HG02610 (cell line): ENCODE measurements around the gene METRNL.
"Not testable (repeated sequence)": the region's sequence is repeated elsewhere in the genome, so short reads cannot be mapped to it uniquely, and the experiment has no call there.

Source experiments
- ATAC-seq: cut with Tn5 transposase; IDR thresholded peaks from one replicate; pipeline ENCODE4 v1.9.1; 2021; ENCODE audit warnings: mild to moderate bottlenecking, moderate library complexity; ENCODE audit not compliant: unreplicated experiment

Gene METRNL

DNA sequence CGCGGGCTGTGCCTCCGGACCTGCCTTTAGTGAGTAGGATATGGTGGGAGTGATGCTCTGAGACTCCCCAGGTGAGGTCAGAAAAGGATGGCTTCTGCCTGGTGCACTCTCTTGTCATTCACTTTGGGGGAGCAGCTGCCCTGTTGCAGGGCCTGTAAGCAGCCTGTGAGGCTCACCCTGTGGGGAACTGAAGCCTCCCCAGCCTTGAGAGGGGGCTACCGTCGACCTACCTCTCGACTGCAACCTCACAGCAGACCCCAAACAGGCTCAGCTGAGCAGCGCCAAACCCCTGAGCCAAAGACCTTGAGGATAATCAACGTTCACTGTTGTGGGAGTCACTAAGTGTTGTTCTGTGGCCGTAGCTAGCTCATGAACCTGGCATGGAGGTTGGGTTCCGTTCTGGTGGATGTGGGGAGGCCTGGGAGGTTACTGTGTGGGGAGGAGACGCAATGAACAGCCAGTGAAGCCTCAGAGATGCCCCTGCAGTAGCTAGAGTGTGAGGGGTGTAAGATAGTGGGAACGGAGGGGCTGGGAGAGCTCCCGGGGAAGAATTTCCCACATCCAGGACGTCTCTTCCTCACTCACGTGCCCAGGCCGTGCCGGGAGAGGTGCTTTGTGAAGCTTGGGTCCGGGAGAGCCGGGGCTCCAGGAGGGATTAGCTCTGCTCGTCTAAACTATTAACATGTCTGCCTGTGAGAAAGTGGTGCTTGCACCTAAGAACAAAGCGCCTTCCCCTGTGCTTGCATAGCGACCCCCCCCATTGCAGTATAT, 38.8 kb downstream of the METRNL start:
- ATAC-seq, result no peak

DNA sequence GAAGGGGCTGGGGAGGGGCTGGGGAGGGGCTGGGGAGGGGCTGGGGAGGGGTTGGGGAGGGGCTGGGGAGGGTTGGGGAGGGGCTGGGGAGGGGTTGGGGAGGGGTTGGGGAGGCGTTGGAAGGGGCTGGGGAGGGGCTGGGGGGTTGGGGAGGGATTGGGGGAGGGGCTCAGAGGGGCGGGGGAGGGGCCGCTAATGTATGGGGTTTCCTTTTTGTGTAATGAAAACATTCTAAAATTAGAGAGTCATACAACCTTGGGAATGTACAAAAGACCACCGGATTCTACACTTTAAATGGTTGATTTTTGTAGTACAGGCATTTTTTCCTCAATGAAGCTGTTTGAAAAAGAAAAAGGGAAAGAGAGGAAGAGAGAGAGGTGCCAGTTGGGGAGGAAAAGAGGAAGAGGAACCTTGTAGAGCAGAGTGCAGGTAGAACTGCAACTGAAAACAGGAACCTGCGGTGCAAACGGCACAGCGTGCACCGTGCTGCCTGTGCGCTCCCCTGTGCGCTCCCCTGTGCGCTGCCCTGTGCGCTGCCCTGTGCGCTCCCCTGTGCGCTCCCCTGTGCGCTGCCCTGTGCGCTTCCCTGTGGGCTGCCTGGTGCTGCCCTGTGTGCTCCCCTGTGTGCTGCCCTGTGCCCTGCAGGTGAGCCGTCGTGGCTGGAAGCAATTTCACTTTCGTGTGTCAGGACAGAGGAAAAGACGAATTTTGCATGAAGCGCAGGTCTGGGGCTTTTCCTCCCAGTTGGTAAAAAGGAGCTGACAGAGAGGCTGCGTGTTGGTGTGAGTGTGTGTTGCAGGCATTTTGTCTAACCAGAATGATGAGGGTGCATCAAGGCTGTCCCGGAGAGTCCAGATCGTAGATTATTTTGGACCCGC, 40.8 kb downstream of the METRNL start:
- peak; percentile 83 for ATAC-seq

DNA sequence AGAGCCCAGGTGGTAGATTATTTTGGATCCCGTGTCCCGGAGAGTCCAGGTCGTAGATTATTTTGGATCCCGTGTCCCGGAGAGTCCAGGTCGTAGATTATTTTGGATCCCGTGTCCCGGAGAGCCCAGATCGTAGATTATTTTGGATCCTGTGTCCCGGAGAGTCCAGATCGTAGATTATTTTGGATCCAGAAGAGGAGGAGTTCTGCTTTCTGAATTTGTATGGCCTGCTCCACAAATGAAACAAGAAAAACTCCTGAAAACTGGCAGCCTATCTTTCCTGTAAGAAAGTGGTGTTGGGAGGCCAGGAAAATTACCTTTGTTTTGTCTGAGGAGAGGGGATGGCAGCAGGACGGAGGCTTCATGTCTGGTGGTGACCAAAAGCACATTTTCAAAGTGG, 42.1 kb downstream of the METRNL start:
- ATAC-seq, result not testable (repeated sequence)

DNA sequence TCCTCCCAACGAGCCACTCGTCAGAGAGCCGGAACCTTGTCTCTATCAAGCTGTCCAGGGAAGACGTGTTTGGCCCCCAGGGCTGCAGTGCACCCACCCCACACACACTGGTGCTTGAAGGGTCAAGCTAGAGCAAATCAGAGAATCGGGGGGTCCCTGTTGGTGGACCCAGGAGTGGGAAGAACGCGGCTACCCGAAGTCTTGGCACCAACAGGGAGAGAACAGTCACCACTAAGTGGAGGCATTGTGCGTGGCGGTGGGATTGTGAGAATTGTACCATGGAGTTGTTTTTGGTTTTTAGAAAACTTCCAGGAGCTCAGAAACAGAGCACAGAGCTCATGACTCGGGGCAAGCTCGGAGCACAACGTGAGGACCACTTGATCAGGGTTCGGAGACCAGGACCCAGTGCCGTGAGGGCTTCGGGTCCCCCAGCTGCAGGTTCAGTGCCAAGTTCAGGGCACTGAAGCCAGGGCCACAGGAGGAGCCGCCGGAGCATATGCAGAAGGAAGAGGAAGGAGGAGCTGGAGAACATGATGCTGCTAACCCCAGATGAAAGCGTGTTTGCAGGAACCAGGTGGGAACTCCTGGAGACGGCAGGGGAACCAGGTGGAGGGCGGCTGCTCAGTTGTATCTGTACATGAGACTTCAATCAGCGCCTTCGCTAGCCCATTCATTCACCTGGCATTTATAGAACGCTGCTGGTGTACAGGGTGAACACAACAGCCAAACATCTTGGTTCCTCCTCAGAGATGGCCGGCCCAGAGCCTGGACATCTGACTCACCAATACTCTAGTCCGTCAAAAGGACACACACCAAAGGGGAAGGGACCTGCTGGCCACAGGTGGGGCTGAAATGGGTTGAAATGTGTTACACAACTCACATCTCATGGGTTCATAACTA, 42.8 kb downstream of the METRNL start:
- ATAC-seq, result no peak

DNA sequence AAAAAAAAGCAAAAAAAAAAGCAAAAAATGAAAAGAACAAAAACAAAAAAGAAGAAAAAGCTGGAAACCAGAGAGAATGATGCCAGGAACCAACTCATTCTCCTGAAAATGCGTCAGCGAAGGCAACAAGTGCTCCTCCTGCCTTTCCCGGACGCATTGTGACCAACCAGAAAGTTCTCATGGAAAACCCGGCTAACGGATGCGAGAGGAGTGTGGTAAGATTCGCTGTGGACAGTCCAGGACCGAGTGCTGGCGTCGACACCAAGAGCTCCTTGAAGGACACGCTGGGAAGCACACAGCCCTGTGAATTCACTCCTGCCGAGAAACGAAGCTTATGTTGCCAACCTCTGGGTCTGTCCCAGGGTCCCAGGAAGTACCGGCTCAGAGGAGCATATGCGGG, 43.4 kb downstream of the METRNL start:
- ATAC-seq, result no peak

DNA sequence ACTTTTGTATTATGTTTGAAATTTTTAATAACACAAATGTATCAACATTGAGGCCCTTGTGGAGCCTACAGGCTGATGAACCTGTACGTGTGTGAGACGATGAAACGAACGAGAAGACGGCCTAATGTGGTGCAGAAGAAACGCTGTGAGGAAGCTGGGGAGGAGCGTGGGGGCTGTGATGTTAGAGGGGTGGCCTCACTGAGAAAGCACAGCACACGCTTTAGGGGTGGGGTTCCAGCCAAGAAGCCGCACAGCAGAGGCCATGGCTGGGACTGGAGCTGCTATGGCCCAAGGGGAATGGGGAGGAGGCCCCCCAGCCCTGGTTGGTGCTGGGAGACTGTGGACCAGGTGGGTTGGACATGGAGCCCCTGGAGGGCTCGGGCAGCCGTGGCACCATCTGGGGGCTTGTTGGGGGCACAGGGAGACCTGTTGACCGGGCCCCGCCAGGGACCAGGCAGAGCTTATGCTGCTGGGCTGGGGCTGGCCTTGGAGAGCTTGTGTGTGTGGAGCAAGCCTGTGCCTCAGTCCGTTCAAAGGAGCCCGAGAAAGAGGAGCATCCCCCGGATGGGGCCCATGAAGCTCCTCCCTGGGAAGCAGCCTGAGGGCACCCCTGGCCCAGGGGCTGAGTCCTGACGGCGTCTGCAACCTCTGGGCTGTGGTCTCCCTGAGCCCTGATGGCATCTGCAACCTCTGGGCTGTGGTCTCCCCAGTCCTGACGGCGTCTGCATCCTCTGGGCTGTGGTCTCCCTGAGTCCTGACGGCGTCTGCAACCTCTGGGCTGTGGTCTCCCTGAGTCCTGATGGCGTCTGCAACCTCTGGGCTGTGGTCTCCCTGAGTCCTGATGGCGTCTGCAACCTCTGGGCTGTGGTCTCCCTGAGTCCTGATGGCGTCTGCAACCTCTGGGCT, 44.7 kb downstream of the METRNL start:
- ATAC-seq, result no peak

DNA sequence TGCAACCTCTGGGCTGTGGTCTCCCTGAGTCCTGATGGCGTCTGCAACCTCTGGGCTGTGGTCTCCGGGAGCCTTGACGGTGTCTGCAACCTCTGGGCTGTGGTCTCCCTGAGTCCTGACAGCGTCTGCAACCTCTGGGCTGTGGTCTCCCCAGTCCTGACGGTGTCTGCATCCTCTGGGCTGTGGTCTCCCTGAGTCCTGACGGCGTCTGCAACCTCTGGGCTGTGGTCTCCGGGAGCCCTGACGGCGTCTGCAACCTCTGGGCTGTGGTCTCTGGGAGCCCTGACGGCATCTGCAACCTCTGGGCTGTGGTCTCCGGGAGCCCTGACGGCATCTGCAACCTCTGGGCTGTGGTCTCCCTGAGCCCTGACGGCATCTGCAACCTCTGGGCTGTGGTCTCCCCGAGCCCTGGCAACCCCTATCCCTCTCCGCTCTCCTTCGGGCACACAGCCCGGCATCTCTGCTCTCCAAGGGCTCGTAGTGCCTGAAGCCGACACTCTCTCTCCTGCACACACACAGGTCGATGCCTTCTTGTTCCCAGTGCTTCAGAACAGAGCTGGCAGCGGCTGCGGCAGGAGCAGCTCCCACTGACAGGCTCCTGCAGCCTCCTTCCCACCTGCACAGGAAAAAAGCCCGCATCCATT, 45.6 kb downstream of the METRNL start:
- ATAC-seq, result no peak

DNA sequence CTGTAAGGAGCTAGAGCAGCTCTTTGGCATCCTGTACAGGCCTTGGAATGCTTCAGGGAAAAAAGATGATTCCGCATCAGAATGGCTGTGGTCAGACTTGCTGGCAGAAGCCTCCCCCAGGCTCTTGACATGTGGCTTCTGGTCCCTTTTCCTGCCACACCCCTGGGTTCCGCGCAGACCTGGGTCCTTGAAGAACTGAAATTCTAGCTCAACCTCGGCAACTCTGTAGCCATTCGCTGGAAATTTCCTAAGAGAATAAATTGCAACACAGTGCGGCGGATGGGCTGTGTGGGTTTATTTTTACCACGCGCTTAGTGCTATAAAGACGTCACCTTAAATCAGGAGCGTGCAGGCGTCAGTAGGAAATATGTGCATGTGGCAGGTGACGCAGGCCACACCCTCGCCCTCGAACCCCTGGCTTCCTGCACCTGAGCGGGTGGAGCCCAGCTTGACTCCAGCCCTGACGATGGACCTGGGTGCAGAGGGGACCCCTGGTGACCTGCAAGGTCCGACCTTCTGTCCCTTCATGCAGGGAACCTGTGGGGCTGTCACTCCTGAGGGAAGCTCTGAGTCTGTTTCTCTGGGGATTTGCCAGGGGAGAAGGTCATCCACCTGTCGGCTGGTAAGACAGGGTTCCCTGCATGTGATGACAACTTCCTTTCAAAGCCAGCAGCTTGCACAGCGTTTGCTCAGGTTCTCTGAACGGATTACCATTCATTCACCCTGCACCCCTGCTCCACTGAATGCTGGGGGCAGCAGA, 46.3 kb downstream of the METRNL start:
- no peak for ATAC-seq

DNA sequence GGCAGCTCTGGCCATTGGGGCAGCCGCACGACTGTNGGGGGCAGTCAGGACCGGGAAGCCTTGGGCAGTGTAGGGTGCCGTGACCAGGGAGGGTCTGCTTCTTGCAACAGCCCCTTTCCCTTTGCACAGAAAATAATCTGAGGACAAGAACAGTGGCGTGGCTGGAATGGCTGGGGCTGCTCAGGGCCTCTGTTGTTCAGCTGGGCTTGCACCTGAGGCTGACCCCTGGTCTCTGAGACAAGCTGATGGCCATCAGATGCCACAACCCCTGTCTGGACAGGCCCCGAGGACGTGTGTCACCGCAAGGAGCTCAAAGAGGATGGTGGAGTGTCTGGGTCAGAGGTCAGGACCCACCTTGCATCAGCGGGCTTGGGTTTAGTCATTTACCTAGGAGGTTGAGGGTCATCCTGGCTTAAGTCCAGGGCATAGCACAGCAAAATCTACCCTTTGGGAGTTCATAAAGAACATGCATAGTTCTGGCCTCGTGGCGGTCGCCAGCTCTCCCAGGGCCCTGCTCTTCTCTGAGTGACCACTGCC, 46.9 kb downstream of the METRNL start:
- ATAC-seq, result no peak

DNA sequence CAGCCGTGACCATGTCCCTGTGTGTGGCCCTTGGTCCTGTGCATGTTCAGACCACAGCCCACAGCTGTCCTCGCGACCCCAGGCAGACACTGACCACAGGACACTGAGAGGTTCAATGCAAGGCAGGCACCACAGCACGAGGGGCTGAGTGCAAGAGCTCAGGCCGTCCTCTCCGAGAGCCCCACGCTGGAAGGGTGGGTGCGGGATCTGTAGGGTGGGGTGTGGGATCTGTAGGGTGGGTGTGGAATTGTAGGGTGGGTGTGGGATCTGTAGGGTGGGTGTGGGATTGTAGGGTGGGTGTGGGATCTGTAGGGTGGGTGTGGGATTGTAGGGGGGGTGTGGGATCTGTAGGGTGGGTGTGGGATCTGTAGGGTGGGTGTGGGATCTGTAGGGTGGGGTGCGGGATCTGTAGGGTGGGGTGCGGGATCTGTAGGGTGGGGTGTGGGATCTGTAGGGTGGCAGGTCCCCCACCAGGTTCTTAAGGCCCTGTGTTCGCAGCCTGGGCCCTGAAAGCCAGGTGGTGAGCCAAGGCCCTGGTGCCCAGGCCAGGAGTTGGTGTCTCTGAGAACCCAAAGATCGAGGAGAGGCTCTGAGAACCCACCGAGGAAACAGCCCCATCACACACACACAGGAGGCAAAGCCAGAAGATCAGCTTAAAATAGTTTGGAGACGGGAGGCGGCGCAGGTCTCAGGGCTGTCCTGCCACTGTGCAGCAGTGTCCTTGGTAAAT, 48.2 kb downstream of the METRNL start:
- no peak for ATAC-seq

DNA sequence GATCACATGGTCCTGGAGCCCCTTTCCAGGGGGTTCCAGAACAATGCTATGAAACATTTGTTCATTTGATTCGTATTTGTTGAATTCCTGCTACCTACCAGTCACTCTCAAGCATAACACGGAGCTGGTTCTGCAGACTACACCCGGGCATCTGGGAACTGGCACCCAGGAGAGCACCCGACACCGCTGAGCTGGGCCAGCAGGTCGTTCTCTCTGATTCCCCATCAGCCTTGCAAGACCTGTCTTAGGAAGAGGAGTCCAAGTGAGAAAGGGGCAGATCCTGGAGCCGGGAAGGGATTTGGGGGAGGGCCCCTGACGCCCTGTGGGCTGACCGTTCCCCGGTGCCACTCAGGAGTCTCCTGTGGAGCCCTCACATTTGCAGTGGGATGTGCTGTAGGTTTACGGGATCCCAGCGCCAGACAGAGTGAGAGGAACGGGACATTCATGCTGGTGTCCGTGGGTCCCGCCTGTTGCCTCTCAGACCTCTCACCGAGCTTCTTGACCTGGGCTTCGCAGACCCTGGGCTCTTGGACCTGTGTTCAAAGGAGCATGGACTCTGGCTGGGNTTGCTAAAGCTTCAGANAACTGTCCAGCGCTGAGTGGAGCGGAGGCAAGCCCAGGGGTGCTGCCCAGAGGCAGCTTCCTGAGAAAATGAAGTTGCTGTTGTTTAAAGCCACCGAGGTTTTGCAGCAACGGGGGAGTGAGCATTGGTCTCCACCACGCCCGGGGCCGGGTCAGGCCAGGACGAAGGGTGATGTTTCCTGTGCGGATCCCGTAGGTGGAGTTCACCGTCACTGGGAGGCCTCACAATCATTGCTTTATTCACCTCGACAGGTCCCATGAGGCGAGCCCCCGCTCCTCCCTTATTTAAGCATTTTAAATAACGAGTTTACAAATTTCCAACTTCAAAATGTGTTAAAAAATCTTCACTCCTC, 49.2 kb downstream of the METRNL start:
- ATAC-seq, result no peak

DNA sequence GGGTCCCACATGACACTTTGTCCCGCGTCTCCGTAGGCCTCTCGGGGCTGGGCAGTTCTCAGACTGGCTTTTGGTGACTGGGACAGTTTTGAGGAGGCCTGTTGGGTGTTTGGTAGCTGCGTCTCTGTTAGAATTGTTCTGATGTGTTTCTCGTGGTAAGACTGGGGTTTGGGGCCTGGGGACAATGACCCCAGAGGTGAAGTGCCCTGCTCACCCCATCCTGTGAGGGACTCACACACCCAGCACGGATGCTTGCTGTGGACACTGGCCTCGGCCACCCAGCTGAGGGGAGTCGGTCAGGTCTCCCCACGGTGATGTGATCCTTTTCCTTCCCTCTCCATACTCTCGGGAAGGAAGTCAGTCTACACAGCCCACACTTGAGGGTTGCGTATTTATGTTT, 50.3 kb downstream of the METRNL start:
- ATAC-seq, result no peak

DNA sequence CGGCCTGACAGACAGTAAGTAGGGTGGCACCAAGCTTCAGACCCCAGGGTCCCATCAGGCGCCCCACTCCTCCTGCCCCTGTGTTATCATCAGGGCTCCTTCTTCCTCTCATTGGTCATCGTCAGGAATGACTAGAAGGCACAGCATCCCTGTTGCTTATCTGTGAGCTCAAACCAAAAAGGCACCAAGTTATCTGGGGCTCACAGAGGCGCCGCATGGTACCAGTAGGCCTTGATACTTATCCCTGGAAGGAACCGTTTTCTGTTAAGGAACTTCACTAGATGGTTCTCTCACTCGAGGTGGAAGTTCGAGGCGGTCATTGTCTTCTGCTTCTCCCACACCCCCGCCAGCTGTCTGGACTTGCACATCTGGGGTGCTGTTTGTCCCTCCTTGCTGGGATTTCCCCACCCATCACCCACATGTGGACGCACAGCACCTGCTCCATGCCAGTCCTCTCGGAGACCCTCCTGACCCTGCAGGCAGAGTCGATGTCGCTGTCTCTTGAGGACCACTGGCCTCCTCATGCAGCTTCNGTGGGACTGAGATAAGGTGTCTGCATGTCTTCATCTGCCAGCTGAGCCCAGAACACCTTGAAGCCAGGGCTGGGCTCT, 52.1 kb downstream of the METRNL start:
- ATAC-seq, result no peak

DNA sequence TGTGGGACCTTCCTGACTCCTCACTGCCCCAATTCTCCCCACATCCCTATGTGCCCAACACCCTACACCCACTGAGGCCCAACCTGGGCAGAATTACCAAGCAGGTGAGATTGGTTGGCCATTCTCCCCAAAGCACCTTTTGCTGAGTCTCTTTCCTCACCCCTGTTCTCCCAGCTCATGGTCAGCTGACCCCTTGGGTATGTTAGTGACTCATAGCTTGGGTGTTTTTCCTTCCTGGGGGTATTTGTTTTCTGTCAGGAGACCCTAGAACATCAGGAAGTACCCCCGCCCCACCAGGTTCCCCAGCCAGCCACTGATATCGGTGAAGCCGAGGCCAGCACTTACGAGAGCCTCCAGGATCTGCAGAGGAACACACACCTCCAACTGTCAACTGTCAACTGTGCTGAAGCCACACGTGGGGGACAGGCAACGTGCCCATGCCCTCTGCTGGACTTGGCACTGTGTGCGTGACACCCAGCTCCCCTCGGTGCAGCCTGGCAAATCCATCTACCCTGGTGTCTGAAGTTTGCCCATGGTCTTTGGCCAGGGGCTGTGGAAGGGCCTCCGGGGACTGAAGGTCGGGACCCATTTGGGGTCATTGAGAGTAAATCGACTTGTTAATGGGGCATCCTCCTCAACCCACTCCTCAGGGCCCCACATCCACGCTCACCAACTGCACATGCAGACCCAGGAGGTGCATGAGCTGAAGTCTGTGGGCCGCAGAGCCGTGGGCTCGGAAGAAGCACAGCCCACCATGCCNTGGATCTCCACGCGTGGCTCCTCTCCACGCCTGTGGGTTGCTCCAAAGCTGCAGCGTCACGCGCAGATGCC, 53.1 kb downstream of the METRNL start:
- no peak for ATAC-seq

DNA sequence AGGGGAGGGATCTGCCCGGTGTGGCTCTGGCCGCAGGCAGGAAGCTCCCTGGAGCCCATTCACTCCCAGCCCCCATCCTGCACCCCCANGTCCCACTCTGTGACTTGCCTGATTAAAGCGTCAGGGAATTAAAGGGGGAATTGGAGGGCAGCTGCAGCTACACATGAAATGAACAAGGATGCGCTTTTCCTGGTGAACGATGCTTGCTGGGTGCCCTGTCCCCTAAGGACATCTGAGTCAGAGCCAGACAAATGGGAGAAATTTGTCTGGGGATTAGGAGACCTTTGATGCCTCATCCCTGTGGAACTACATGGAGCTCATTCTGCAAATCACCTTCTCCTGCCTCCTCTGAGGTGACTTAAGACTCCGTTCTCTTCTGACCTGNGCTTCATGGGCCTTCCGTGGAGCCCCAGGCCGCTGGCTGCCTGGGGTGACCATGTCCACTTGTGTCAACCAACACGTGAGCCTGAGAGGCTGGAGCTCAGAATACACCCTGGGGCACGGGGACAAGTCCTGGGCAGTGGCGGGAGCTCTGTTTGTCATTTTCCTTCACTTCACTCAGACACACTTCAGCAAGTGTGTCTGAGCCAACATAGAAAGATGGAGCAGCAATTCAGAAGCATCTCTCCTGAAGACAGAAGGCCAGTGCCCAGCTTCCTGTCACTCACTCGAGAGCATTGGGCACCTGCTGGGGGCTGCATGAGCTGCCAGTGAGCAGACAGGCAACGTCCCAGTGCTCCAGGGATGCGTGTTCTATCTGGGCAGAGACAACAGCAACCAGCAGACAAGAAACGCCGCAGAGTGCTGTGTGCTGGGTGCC, 54.1 kb downstream of the METRNL start:
- no peak for ATAC-seq
